Mucosa of stomach (tissue), 1 donor: ENCODE measurements around the gene PIK3R2.
"Not testable (repeated sequence)": the region's sequence is repeated elsewhere in the genome, so short reads cannot be mapped to it uniquely, and the experiment has no call there.

Experiments used
- H3K27me3 ChIP-seq: one replicate; pipeline ENCODE4 v1.7.0; 2013; ENCODE audit warnings: mild to moderate bottlenecking, low read length; ENCODE audit not compliant: control insufficient read depth, insufficient read depth
- H3K36me3 ChIP-seq: one replicate; pipeline ENCODE4 v1.7.0; 2013; ENCODE audit warnings: low read length; ENCODE audit not compliant: control insufficient read depth, insufficient read depth
- H3K4me1 ChIP-seq: one replicate; pipeline ENCODE4 v1.7.0; 2013; ENCODE audit warnings: mild to moderate bottlenecking, low read length; ENCODE audit not compliant: control insufficient read depth, insufficient read depth
- H3K4me3 ChIP-seq: one replicate; pipeline ENCODE4 v1.7.0; 2013; ENCODE audit warnings: low read length
- H3K9ac ChIP-seq: one replicate; pipeline ENCODE4 v1.7.0; 2013; ENCODE audit warnings: mild to moderate bottlenecking, low read length, moderate library complexity
- H3K9me3 ChIP-seq: one replicate; pipeline ENCODE4 v1.7.0; 2013; ENCODE audit warnings: mild to moderate bottlenecking, low read length, moderate library complexity; ENCODE audit not compliant: control insufficient read depth
- donor health status: Pancreatic carcinoma.

PIK3R2 gene

GRCh38 chr19:18159059-18159616, 6.2 kb downstream of the PIK3R2 start:
- H3K4me1 ChIP-seq, result peaks cover 44% of the 10 kb centered on the region
- H3K9ac ChIP-seq, H3K27me3 ChIP-seq, H3K36me3 ChIP-seq, H3K4me3 ChIP-seq, H3K9me3 ChIP-seq: not testable (repeated sequence)

GRCh38 chr19:18159810-18160209, 6.8 kb downstream of the PIK3R2 start:
- H3K4me1 ChIP-seq, result peaks cover 38% of the 10 kb centered on the region
- no peaks in the 10 kb centered on the region for H3K9me3 ChIP-seq
- no peak overlapping the region for H3K4me3 ChIP-seq
- no peak overlapping the region for H3K9ac ChIP-seq
- H3K27me3 ChIP-seq, result no peaks in the 10 kb centered on the region
- no peaks in the 10 kb centered on the region for H3K36me3 ChIP-seq

- Histone ChIP-seq H3K4me3 (no peak overlapping the region), H3K9me3 (no peaks in the 10 kb centered on the region), H3K4me1 (peaks cover 31% of the 10 kb centered on the region), H3K36me3 (no peaks in the 10 kb centered on the region), H3K27me3 (no peaks in the 10 kb centered on the region), H3K9ac (no peak overlapping the region)
Measured at GRCh38 chr19:18160493-18160970, 7.6 kb downstream of the PIK3R2 start.

GRCh38 chr19:18160971-18161635, 8.1 kb downstream of the PIK3R2 start:
- Histone ChIP-seq H3K4me3 (no peak overlapping the region), H3K27me3 (no peaks in the 10 kb centered on the region), H3K4me1 (peaks cover 25% of the 10 kb centered on the region), H3K36me3 (no peaks in the 10 kb centered on the region), H3K9ac (no peak overlapping the region), H3K9me3 (no peaks in the 10 kb centered on the region)

- Histone ChIP-seq H3K9me3 (no peaks in the 10 kb centered on the region), H3K9ac (no peak overlapping the region), H3K36me3 (no peaks in the 10 kb centered on the region), H3K27me3 (no peaks in the 10 kb centered on the region), H3K4me3 (no peak overlapping the region), H3K4me1 (peaks cover 20% of the 10 kb centered on the region)
Measured at GRCh38 chr19:18161636-18162002, 8.7 kb downstream of the PIK3R2 start.

- Histone ChIP-seq H3K27me3 (no peaks in the 10 kb centered on the region), H3K4me1 (peaks cover 8% of the 10 kb centered on the region), H3K4me3 (no peak overlapping the region), H3K36me3 (no peaks in the 10 kb centered on the region), H3K9me3 (no peaks in the 10 kb centered on the region), H3K9ac (no peak overlapping the region)
Measured at GRCh38 chr19:18164072-18164471, 11.1 kb downstream of the PIK3R2 start.

GRCh38 chr19:18165794-18166544, 13.0 kb downstream of the PIK3R2 start:
- Histone ChIP-seq H3K9me3 (no peaks in the 10 kb centered on the region), H3K4me1 (peaks cover under 1% of the 10 kb centered on the region), H3K27me3 (no peaks in the 10 kb centered on the region), H3K4me3 (no peak overlapping the region), H3K36me3 (no peaks in the 10 kb centered on the region), H3K9ac (no peak overlapping the region)

GRCh38 chr19:18167011-18167410, 14.0 kb downstream of the PIK3R2 start:
- Histone ChIP-seq H3K9me3 (no peaks in the 10 kb centered on the region), H3K27me3 (no peaks in the 10 kb centered on the region), H3K4me3 (no peak overlapping the region), H3K9ac (no peak overlapping the region), H3K36me3 (no peaks in the 10 kb centered on the region), H3K4me1 (no peaks in the 10 kb centered on the region)

- Histone ChIP-seq H3K9ac (no peak overlapping the region), H3K27me3 (no peaks in the 10 kb centered on the region), H3K36me3 (no peaks in the 10 kb centered on the region), H3K9me3 (no peaks in the 10 kb centered on the region), H3K4me1 (peaks cover under 1% of the 10 kb centered on the region), H3K4me3 (no peak overlapping the region)
Measured at GRCh38 chr19:18167975-18168645, 15.1 kb downstream of the PIK3R2 start.

- H3K36me3 ChIP-seq, result no peaks in the 10 kb centered on the region
- H3K4me3 ChIP-seq, result no peak overlapping the region
- H3K9me3 ChIP-seq, result no peaks in the 10 kb centered on the region
- no peak overlapping the region for H3K9ac ChIP-seq
- peaks cover 4% of the 10 kb centered on the region for H3K4me1 ChIP-seq
- no peaks in the 10 kb centered on the region for H3K27me3 ChIP-seq
Measured at GRCh38 chr19:18168673-18169381, 15.9 kb downstream of the PIK3R2 start.

- Histone ChIP-seq H3K36me3 (no peaks in the 10 kb centered on the region), H3K4me1 (peaks cover 16% of the 10 kb centered on the region), H3K9me3 (no peaks in the 10 kb centered on the region), H3K9ac (no peak overlapping the region), H3K4me3 (no peak overlapping the region), H3K27me3 (no peaks in the 10 kb centered on the region)
Measured at GRCh38 chr19:18170714-18171255, 17.8 kb downstream of the PIK3R2 start.
